ENCODE results near the gene ZDHHC7.

The ZDHHC7 gene

DNA sequence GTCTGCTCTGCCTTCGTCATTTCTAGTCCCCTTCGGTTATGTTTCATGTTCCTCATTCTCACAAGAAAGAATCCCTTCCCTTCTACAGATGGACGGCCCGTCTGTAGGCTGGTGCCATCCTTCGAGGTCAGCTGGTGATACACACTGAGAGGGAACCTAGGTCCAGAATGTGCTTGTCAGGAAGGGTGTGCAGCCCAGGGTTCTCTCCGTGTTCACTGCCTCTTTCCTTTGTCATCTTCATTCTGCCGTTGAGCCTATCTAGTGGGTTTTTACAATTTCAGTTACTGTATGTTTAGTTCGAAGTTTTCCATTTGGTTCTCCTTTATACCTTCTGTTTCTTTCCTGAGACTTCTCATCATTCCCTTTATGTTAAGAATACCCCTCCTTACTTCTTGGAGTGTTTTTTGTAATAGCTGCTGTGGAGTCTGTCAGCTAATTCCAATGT lies 35.2 kb upstream of the ZDHHC7 start (continued):
- TF ChIP-seq, protein P1, sequence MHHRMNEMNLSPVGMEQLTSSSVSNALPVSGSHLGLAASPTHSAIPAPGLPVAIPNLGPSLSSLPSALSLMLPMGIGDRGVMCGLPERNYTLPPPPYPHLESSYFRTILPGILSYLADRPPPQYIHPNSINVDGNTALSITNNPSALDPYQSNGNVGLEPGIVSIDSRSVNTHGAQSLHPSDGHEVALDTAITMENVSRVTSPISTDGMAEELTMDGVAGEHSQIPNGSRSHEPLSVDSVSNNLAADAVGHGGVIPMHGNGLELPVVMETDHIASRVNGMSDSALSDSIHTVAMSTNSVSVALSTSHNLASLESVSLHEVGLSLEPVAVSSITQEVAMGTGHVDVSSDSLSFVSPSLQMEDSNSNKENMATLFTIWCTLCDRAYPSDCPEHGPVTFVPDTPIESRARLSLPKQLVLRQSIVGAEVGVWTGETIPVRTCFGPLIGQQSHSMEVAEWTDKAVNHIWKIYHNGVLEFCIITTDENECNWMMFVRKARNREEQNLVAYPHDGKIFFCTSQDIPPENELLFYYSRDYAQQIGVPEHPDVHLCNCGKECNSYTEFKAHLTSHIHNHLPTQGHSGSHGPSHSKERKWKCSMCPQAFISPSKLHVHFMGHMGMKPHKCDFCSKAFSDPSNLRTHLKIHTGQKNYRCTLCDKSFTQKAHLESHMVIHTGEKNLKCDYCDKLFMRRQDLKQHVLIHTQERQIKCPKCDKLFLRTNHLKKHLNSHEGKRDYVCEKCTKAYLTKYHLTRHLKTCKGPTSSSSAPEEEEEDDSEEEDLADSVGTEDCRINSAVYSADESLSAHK (tag by site-specific recombination; IDR thresholded peaks at IDR 0.05) = no peak
- no peak for TF ChIP-seq ZNF302 (tag by site-specific recombination; IDR thresholded peaks at IDR 0.05; ENCODE audit: low read depth)

DNA sequence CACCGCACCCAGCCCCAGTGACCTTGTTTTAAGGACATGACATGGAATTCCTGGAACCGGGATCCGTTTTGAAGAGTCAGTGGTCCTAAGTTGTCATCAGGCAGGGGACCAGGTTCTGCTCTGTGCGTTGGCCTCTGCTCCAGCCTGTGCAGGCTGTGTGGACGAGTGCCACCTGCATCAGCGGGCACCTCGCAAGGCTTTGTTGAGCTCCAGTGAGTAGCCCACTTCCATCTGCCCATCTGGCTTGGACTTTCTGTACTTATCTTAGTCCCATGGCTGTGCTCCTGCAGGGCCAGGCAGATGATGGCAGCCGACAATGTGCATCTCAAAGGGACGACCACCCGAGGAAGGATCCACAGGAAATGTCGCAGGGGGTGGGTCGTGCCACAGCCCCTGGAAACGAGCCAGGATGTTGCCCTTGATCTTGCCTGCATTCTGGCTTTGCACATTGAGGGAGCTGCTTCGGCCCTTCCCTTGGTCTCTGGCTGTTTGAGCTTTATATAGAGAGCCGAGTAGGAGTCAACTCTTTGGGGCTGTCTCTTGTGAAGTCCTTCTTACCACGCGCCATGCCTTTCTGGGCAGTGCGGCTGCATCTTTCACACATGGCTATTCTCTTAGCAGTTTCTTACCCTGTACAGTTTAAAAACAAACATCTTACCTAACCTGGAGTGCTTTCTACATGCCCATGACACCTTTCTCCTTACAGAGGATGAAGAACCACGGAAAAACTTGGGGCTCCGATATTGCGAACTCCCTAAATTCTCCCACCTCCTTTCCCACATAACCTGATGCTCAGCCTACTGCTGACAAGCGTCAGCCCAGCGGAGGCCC lies 34.5 kb upstream of the ZDHHC7 start:
- Histone ChIP-seq H3K4me1 (ENCODE audit: control insufficient read depth, insufficient read depth, low read length) (no peaks in the 10 kb centered on the region; the same call in 1 of the 2 replicates), H3K36me3 (ENCODE audit: control insufficient read depth in 2 of 2, insufficient read depth in 1 of 2, low read length in 2 of 2) (no peaks in the 10 kb centered on the region), H3K4me3 (ENCODE audit: low read depth, low read length) (no peak overlapping the region), H3K27ac (ENCODE audit: extremely low read depth, low read depth, low read length) (no peak overlapping the region), H3K9me3 (ENCODE audit: control insufficient read depth, insufficient read depth, low read depth, low read length) (no peaks in the 10 kb centered on the region)
- POLR2A ChIA-PET = no interaction called here
- CTCF ChIA-PET = interaction anchor here (0.6 to 2.4 kb wide), 2 partner anchors 11 to 28 kb away, joined by 3 to 15 read pairs; no protein-coding TSS in a partner anchor
- no peak for TF ChIP-seq ZNF23 (tag by site-specific recombination; IDR thresholded peaks at IDR 0.05; ENCODE audit: borderline replicate concordance)
- TF ChIP-seq, protein P2, sequence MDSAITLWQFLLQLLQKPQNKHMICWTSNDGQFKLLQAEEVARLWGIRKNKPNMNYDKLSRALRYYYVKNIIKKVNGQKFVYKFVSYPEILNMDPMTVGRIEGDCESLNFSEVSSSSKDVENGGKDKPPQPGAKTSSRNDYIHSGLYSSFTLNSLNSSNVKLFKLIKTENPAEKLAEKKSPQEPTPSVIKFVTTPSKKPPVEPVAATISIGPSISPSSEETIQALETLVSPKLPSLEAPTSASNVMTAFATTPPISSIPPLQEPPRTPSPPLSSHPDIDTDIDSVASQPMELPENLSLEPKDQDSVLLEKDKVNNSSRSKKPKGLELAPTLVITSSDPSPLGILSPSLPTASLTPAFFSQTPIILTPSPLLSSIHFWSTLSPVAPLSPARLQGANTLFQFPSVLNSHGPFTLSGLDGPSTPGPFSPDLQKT (IDR thresholded peaks at IDR 0.05; ENCODE audit: borderline replicate concordance, low read depth, low read length) = no peak
- TF ChIP-seq ZNF132 (tag by site-specific recombination; IDR thresholded peaks at IDR 0.05; ENCODE audit: borderline replicate concordance) = no peak
- TF ChIP-seq, protein P3, sequence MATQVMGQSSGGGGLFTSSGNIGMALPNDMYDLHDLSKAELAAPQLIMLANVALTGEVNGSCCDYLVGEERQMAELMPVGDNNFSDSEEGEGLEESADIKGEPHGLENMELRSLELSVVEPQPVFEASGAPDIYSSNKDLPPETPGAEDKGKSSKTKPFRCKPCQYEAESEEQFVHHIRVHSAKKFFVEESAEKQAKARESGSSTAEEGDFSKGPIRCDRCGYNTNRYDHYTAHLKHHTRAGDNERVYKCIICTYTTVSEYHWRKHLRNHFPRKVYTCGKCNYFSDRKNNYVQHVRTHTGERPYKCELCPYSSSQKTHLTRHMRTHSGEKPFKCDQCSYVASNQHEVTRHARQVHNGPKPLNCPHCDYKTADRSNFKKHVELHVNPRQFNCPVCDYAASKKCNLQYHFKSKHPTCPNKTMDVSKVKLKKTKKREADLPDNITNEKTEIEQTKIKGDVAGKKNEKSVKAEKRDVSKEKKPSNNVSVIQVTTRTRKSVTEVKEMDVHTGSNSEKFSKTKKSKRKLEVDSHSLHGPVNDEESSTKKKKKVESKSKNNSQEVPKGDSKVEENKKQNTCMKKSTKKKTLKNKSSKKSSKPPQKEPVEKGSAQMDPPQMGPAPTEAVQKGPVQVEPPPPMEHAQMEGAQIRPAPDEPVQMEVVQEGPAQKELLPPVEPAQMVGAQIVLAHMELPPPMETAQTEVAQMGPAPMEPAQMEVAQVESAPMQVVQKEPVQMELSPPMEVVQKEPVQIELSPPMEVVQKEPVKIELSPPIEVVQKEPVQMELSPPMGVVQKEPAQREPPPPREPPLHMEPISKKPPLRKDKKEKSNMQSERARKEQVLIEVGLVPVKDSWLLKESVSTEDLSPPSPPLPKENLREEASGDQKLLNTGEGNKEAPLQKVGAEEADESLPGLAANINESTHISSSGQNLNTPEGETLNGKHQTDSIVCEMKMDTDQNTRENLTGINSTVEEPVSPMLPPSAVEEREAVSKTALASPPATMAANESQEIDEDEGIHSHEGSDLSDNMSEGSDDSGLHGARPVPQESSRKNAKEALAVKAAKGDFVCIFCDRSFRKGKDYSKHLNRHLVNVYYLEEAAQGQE (tag by site-specific recombination; IDR thresholded peaks at IDR 0.05) = no peak
- TF ChIP-seq, protein P4, sequence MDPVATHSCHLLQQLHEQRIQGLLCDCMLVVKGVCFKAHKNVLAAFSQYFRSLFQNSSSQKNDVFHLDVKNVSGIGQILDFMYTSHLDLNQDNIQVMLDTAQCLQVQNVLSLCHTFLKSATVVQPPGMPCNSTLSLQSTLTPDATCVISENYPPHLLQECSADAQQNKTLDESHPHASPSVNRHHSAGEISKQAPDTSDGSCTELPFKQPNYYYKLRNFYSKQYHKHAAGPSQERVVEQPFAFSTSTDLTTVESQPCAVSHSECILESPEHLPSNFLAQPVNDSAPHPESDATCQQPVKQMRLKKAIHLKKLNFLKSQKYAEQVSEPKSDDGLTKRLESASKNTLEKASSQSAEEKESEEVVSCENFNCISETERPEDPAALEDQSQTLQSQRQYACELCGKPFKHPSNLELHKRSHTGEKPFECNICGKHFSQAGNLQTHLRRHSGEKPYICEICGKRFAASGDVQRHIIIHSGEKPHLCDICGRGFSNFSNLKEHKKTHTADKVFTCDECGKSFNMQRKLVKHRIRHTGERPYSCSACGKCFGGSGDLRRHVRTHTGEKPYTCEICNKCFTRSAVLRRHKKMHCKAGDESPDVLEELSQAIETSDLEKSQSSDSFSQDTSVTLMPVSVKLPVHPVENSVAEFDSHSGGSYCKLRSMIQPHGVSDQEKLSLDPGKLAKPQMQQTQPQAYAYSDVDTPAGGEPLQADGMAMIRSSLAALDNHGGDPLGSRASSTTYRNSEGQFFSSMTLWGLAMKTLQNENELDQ (tag by site-specific recombination; IDR thresholded peaks at IDR 0.05; ENCODE audit: low read depth) = no peak
- TF ChIP-seq, protein P5, sequence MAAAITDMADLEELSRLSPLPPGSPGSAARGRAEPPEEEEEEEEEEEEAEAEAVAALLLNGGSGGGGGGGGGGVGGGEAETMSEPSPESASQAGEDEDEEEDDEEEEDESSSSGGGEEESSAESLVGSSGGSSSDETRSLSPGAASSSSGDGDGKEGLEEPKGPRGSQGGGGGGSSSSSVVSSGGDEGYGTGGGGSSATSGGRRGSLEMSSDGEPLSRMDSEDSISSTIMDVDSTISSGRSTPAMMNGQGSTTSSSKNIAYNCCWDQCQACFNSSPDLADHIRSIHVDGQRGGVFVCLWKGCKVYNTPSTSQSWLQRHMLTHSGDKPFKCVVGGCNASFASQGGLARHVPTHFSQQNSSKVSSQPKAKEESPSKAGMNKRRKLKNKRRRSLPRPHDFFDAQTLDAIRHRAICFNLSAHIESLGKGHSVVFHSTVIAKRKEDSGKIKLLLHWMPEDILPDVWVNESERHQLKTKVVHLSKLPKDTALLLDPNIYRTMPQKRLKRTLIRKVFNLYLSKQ (tag by site-specific recombination; IDR thresholded peaks at IDR 0.05; ENCODE audit: borderline replicate concordance) = no peak
- TF ChIP-seq, protein P6, sequence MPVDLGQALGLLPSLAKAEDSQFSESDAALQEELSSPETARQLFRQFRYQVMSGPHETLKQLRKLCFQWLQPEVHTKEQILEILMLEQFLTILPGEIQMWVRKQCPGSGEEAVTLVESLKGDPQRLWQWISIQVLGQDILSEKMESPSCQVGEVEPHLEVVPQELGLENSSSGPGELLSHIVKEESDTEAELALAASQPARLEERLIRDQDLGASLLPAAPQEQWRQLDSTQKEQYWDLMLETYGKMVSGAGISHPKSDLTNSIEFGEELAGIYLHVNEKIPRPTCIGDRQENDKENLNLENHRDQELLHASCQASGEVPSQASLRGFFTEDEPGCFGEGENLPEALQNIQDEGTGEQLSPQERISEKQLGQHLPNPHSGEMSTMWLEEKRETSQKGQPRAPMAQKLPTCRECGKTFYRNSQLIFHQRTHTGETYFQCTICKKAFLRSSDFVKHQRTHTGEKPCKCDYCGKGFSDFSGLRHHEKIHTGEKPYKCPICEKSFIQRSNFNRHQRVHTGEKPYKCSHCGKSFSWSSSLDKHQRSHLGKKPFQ (tag by site-specific recombination; IDR thresholded peaks at IDR 0.05) = no peak

All from HEK293 (cell line).